ENCODE results near the gene CCL8.

GRCh38 chr17:34367486-34368195 lies 48.4 kb downstream of the CCL8 start:
- TF ChIP-seq CTCF (conservative IDR thresholded peaks at IDR 0.05 in 1 of 2, IDR thresholded peaks at IDR 0.05 in 1 of 2; ENCODE audit: low read depth in 1 of 2, low read length in 2 of 2) (no peak), EZH2 (IDR thresholded peaks at IDR 0.05; ENCODE audit: low read length, missing control alignments) (no peak)
